B cell (primary cell): ENCODE data around the gene TFEB.

Experiments
- EZH2 ChIP-seq: IDR thresholded peaks from 2 replicates; pipeline ENCODE4 v1.6.1; 2012; ENCODE audit warnings: borderline replicate concordance, low read depth, mild to moderate bottlenecking, moderate library complexity, low read length; ENCODE audit not compliant: insufficient read depth, poor library complexity, severe bottlenecking
- TF ChIP-seq, protein P1 (sequence below): fragments of 200-600 bp; IDR thresholded peaks from one replicate; pipeline ENCODE4 v1.8.0; 2022; ENCODE audit warnings: antibody characterized with exemption, mild to moderate bottlenecking

DNA sequence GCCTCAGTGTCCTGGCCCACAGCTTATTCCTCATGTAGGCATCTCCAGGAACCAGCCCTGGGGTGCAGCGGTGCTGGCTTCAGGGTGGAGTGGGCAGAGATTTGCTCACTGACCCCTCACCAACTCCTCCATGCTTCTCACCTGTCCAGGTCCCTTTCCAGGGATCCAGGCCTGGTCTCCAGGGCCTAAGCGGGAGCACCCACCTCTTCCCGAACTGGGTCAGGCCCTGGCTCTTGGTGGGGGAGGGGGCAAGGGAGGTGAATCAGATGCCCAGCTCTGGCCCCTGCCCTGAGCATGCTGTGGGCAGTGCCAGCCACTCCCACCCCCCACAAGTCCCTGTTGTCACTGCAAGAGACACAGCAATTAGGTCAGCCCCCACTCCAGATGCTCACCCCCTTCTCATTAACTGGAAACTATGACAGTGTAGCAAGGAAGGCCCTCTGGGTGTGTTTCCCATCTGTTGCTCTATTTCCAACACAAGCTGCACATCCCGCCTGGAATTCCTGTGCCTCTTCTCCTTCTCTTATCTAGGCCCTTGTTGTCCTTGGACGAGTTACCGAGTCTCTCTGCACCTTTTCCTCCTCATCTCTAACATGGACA lies 60.1 kb downstream of the TFEB start:
- TF ChIP-seq, protein P1, sequence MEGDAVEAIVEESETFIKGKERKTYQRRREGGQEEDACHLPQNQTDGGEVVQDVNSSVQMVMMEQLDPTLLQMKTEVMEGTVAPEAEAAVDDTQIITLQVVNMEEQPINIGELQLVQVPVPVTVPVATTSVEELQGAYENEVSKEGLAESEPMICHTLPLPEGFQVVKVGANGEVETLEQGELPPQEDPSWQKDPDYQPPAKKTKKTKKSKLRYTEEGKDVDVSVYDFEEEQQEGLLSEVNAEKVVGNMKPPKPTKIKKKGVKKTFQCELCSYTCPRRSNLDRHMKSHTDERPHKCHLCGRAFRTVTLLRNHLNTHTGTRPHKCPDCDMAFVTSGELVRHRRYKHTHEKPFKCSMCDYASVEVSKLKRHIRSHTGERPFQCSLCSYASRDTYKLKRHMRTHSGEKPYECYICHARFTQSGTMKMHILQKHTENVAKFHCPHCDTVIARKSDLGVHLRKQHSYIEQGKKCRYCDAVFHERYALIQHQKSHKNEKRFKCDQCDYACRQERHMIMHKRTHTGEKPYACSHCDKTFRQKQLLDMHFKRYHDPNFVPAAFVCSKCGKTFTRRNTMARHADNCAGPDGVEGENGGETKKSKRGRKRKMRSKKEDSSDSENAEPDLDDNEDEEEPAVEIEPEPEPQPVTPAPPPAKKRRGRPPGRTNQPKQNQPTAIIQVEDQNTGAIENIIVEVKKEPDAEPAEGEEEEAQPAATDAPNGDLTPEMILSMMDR, result no peak
- no peak for TF ChIP-seq EZH2
